ENCODE data around the gene MYMX.
A peak's percentile ranks its signal among the peaks of the same experiment; 100 is the strongest.

MYMX gene

DNA sequence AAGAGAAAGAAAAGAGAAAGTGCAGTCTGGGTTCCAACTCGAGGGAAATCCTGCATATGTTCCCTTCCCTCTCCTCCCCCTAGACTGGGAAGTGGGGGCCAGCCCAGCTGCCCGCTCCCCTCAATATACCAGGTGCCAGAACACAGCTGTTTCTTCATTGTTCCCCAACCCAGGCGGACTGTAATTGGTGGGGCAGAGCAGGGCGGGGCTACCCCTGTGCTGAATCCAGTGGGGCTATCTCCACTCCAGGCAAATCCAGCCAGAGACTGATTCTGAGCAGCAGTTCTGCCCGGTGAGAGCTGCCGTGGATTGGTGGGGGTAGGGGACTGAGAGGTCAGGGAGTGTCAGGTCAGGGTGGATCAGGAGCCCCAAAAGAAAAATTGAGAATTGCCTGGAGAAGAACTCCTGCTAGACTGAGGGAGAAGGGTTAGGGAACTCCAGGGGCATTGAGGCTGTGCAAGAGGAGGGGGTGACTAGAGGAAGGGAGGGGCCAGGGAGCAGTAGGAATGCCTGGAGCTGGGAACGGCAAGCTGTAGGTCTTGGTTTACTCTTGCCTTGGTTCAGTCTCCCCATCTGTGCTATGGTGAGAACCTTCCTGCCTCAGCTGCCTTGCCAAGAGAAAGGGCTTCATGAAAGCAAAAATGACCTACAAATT lies at the start of gene MYMX:
TSS of gene MYMX (plus strand) at position 250 of the 655 bp plus-strand sequence. CDS start 546 bp downstream, outside the sequence.
- H3K27ac Mint-ChIP-seq: peak within 1 kb of the TSS; percentile 92 to 97 (median 96)
- no peaks in the 10 kb centered on the region for H3K9me3 Mint-ChIP-seq
- no peaks in the 10 kb centered on the region for H3K36me3 Mint-ChIP-seq (ENCODE audit: low read depth)
- peaks cover 42% of the 10 kb centered on the region for H3K4me1 Mint-ChIP-seq
- TF ChIP-seq, protein P1, sequence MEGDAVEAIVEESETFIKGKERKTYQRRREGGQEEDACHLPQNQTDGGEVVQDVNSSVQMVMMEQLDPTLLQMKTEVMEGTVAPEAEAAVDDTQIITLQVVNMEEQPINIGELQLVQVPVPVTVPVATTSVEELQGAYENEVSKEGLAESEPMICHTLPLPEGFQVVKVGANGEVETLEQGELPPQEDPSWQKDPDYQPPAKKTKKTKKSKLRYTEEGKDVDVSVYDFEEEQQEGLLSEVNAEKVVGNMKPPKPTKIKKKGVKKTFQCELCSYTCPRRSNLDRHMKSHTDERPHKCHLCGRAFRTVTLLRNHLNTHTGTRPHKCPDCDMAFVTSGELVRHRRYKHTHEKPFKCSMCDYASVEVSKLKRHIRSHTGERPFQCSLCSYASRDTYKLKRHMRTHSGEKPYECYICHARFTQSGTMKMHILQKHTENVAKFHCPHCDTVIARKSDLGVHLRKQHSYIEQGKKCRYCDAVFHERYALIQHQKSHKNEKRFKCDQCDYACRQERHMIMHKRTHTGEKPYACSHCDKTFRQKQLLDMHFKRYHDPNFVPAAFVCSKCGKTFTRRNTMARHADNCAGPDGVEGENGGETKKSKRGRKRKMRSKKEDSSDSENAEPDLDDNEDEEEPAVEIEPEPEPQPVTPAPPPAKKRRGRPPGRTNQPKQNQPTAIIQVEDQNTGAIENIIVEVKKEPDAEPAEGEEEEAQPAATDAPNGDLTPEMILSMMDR (IDR thresholded peaks at IDR 0.05; ENCODE audit: unreplicated experiment in 3 of 3): no peak
- peak within 1 kb of the TSS; percentile 70 to 91 (median 84) for H3K4me3 Mint-ChIP-seq
- peaks cover 8% of the 10 kb centered on the region for H3K27me3 Mint-ChIP-seq (ENCODE audit: low read depth)

DNA sequence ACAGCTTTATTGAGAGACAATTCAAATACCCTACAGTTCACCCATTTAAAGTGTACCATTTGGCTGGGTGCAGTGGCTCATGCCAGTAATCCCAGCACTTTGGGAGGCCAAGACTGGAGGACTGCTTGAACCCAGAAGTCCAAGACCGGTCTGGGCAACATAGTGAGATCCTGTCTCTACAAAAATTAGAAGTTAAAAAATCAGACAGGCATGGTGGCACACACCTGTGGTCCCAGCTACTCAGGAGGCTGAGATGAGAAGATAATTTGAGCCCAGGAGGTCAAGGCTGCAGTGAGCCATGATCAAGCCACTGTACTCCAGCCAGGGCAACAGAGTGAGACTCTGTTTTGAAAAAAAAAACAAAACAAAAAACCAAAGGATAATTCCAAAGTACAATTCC lies 49.2 kb upstream of the MYMX start:
- peaks cover 18% of the 10 kb centered on the region for H3K27me3 Mint-ChIP-seq (ENCODE audit: low read depth)
- TF ChIP-seq, protein P1 (IDR thresholded peaks at IDR 0.05; ENCODE audit: unreplicated experiment in 3 of 3): no peak
- H3K4me3 Mint-ChIP-seq: no peak overlapping the region
- H3K36me3 Mint-ChIP-seq (ENCODE audit: low read depth): no peaks in the 10 kb centered on the region
- peaks cover 2% of the 10 kb centered on the region for H3K4me1 Mint-ChIP-seq
- H3K27ac Mint-ChIP-seq: no peak overlapping the region
- H3K9me3 Mint-ChIP-seq: no peaks in the 10 kb centered on the region

DNA sequence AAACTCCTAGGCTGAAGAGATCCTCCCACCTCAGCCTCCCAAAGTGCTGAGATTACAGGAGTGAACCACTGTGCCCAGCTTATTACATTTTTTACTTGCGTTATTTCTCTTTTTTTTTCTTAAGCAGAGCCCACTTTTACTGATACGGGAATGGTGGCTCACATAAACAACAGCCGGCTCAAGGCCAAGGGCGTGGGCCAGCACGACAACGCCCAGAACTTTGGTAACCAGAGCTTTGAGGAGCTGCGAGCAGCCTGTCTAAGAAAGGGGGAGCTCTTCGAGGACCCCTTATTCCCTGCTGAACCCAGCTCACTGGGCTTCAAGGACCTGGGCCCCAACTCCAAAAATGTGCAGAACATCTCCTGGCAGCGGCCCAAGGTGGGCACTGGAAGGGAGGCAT lies 47.6 kb upstream of the MYMX start:
- H3K9me3 Mint-ChIP-seq: no peaks in the 10 kb centered on the region
- peaks cover 18% of the 10 kb centered on the region for H3K27me3 Mint-ChIP-seq (ENCODE audit: low read depth)
- peaks cover 6% of the 10 kb centered on the region for H3K4me1 Mint-ChIP-seq
- TF ChIP-seq, protein P1 (IDR thresholded peaks at IDR 0.05; ENCODE audit: unreplicated experiment in 3 of 3): no peak
- H3K27ac Mint-ChIP-seq: no peak overlapping the region
- no peaks in the 10 kb centered on the region for H3K36me3 Mint-ChIP-seq (ENCODE audit: low read depth)
- H3K4me3 Mint-ChIP-seq: no peak overlapping the region

DNA sequence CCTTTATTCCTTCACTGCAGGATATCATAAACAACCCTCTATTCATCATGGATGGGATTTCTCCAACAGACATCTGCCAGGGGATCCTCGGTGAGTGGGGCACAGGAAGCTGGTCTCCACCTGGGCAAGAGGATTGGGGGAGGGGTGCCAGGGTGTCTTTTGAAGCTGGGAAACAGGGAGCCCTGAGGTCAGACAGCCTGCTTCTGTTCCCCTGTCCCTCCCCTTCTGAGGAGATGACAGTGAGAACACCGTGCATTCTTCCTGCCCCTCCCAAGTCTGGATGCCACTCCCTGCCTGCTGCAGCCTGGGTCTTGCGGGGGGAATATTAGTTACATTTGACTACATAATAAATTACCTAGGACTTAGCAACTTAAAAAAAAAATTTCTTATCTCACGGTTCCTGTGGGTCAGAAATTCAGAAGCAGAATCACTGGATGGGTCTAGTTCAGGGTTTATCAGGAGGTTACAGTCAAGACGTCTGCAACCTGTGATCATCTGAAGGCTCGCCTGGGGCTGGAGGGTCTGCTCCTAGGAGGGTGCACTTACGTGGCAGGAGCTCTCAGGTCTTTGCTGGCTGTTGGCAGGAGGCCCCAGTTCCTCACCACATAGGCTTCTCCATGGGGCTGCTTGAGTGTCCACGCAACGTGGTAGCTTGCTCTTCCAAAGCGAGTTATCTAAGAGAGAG lies 46.7 kb upstream of the MYMX start:
- Mint-ChIP-seq H3K4me3 (no peak overlapping the region), H3K27me3 (ENCODE audit: low read depth) (peaks cover 14% of the 10 kb centered on the region), H3K4me1 (peaks cover 6% of the 10 kb centered on the region), H3K36me3 (ENCODE audit: low read depth) (no peaks in the 10 kb centered on the region), H3K27ac (no peak overlapping the region), H3K9me3 (no peaks in the 10 kb centered on the region)
- TF ChIP-seq, protein P1 (IDR thresholded peaks at IDR 0.05; ENCODE audit: unreplicated experiment in 3 of 3): no peak

DNA sequence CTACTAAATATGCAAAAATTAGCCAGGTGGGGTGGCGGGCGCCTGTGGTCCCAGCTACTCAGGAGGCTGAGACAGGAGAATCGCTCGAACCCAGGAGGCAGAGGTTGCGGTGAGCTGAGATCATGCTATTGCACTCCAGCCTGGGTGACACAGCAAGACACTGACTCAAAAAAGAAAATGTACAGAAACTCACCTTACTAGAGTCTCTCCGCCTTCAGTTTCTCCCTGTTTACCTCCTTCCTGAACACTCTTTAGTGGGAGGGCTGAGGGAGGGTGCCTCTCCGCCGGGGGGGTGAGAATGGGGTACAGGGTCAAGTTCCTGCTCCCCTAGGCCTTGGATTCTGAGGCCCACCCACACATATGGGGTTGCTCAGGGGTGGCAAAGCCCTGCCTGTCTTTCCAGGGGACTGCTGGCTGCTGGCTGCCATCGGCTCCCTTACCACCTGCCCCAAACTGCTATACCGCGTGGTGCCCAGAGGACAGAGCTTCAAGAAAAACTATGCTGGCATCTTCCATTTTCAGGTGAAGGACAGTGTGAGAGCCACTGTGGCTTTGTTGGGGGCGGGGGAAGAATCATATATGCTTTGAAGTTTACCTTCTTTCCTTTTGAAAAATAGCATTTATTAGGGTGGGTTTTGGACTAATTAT lies 44.7 kb upstream of the MYMX start:
- H3K9me3 Mint-ChIP-seq: no peaks in the 10 kb centered on the region
- peaks cover 15% of the 10 kb centered on the region for H3K27me3 Mint-ChIP-seq (ENCODE audit: low read depth)
- H3K27ac Mint-ChIP-seq: no peak overlapping the region
- no peaks in the 10 kb centered on the region for H3K36me3 Mint-ChIP-seq (ENCODE audit: low read depth)
- H3K4me3 Mint-ChIP-seq: no peak overlapping the region
- TF ChIP-seq, protein P1 (IDR thresholded peaks at IDR 0.05; ENCODE audit: unreplicated experiment in 3 of 3): no peak
- H3K4me1 Mint-ChIP-seq: peaks cover 6% of the 10 kb centered on the region

Data from nephron (organoid).